Fibroblast of skin of abdomen (primary cell): ENCODE data around the gene IVD.

Experiments
- DNase-seq: peaks from one replicate; pipeline ENCODE4 v3.0.0-alpha.2; 2013

The IVD gene

GRCh38 chr15:40415226-40415625 lies 9.6 kb downstream of the IVD start:
- no peak for DNase-seq

GRCh38 chr15:40416056-40416455 lies 10.5 kb downstream of the IVD start:
- no peak for DNase-seq

- DNase-seq, result no peak
These were observed 12.5 kb downstream of the IVD start for GRCh38 chr15:40418126-40418525.

DNA sequence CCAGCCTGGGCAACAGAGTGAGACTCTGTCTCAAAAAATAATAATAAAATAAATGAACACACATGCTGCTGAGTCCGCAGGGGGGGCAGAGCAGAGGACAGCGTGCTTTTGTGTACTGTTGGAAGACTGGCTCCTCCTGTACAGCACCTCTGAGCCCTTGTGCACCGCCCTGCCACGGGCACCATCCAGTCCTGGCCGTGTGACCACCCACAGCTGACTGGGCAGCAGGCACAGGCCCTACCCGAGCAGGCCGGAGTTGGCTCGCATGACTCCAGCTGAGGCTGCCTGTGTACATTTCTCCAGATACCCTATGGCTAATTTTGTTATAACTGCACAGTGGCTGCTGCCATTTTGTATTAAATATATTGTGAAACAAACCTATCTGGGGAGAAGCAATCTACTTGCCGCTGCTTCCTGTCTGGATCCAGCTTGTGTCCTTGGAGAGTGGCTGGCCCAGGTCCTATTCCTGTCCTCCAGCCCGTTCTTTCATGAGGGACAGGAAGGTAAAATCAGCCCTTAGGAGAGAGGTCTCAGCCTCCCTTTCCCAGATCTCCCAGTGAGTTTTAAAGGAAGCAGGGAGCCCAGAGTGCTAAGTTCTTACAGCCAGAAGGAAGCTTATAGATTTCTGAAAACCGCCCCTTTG lies 14.6 kb downstream of the IVD start:
- no peak for DNase-seq

GRCh38 chr15:40420793-40421192 lies 15.2 kb downstream of the IVD start:
- DNase-seq, result no peak

DNA sequence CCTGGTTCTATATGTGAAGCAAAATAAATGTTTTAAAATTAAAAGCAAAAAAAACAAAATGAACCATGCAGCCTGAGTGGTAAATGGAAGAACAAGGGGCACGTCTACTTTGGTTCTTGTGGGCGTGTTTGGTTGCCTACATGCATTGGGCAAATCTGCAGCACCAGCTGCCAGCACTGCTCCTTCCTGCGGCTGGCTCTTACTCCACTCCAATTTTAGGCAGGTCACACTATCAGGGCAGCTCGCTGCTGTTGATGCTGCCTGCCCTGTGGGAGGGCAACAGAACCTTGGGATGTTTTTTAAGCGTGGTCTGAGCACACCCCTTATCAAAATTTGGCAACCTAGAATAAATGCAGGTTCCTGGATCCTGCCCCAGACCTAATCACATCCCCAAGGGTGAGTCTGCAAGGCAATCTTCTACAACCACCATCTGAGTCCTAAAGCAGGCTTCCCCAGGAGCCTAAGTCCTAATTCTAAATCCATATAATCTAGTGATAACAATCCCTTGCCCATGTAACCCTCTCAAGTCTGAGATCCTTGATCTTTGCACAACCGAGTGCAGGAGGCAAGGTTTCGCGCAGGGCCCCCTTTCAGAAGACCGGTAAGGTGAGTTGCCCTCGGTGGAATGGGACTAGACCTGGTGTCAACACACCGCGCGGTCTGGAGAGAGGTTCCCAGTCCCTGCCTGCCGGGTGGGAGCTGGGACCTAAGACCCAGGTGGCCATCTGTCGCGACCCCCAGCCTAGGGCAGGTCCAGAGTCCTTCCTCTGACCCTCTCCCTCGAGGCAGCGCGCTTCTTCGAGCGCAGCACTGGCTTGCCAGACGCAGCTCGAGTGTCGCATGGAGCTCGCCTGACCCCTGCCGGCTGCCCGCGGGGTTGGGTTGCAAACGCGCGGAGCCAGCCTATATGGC lies 15.9 kb downstream of the IVD start:
- DNase-seq, result peak; percentile 49

DNA sequence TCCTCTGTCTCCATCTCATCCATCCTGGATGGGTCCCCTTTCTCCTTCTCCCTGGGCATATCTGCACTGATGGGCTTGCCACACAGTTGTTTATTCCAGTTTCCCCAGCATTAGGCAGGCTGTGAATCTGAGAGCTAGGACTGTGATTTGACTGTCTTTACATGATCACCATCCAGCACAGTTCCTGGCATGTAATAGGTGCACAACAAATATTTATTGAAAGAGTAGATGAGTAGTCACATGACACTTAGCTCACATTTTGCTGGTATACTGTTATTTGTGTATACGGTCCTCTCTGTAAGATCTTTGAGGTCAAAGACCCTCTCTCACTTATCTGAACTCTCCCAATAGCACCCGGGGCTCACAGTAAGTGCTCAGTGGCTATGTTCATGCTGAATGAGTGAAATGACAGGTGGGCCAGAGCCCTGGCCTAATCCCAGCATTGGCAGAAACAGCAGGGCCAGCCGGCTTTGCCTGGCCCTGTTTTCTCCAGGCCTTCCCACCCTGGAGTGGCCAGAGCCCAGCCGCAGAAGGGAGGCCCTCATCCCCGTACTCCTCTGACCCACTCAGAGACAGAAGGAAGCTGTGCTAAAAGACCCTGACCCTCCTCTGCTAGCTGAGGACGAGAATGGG lies 19.0 kb downstream of the IVD start:
- DNase-seq, result no peak

GRCh38 chr15:40425681-40426080 lies 20.1 kb downstream of the IVD start:
- no peak for DNase-seq

- no peak for DNase-seq
These were observed 21.6 kb downstream of the IVD start for GRCh38 chr15:40427188-40427587.

- DNase-seq, result no peak
These were observed 22.6 kb downstream of the IVD start for GRCh38 chr15:40428185-40428584.

- DNase-seq, result no peak
These were observed 23.6 kb downstream of the IVD start for GRCh38 chr15:40429068-40429710.

DNA sequence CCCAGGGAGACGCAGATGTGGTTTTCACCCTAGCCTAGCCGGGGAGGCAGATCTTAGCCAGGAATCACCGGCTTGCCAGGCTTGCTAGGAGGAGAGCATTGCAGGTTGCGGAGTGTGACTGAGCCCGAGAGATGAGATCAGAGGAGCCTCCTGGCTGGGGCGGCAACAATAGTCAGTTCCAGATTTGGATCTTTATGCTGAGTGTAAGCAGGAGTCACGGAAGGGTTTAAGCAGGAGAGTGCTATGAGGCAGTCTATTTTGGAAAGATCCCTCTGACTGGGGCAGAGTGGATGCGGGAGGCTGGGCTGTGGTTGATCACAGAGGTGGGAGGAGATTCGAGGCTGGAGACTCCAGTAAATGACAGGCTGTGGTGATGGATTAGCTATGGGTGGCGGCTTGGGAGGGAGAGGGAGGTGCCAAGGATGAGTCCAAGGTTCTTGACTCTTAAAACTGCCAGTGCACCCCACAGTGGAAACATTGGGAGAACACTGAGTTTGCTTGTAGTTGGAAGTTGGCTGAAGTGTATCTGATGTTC lies 24.7 kb downstream of the IVD start:
- peak; percentile 31 for DNase-seq

DNA sequence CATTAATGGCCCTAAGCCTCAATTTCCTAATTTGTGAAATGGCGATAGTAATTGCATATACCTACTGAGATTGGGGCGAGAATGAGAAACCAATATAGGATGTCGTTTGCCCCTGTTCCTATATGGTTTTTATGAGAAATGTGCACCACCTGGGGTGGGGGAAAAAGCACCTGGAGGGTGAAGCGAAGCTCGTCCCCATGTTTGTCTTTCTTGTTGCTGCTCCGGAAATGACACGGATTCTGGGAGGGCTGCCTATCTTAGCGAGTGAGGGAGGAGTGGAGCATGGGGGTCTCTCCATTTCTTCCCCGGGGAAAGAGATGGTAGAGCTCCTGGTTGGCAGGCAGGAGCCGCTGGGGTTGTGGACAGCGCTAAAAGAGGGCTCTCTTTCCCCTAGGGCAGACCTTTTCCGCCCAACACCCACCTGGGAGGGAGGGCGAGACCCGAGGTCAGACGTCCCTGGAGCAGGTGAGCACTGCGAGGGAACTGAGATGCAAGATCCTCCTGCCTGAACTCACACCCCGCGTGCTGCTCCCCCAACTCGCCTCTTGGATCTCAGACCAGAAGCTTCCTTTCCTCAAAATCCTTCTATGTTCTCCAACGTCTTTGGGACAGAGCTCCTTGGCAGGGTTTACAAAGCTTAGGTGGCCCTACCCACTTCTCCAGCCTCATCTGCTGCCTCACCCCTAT lies 29.6 kb downstream of the IVD start:
- no peak for DNase-seq

GRCh38 chr15:40435710-40436089 lies 30.1 kb downstream of the IVD start:
- no peak for DNase-seq

GRCh38 chr15:40436116-40436891 lies 30.7 kb downstream of the IVD start:
- no peak for DNase-seq

GRCh38 chr15:40436892-40437751 lies 31.5 kb downstream of the IVD start:
- no peak for DNase-seq

- DNase-seq, result no peak
These were observed 32.4 kb downstream of the IVD start for GRCh38 chr15:40437752-40438687.

DNA sequence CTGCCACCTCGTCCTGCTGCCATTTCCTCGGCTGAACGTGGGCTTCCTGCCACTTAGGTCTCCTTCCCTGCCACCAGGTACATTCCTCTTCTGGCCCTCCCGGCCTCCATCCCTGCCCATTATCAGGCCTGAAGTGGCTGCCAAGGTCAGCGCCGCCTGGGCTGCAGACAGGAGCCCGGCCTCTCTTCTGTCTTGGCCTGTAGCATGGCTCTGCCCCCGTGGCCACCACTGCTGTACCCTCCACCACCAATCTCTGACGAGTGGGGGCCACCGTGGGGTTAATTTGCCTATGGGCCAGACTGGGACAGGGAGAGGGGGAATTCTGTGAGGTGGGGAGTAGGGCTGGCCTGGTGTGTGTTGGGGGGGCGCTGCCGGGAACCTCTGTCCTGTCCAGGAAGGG lies 33.1 kb downstream of the IVD start:
- no peak for DNase-seq

- DNase-seq, result no peak
These were observed 33.9 kb downstream of the IVD start for GRCh38 chr15:40439461-40439959.
